ENCODE results near the gene DERA. TPM values are rescaled to one million over a fixed set of nuclear protein-coding genes. Genes with fewer than 3 reads are reported as not detected.

Gene DERA
- total RNA-seq (2011; cell fraction: chromatin; rRNA removed; ENCODE audit: low replicate concordance), result 2.0 TPM in 2 replicates
- 2.1 and 2.3 TPM in 2 replicates for total RNA-seq (2011; cell fraction: nucleolus; rRNA removed)
- 1.7 TPM in 2 replicates for total RNA-seq (2011; cell fraction: nucleoplasm; rRNA removed)
- total RNA-seq (2014; rRNA removed), result 8.5 and 12.0 TPM in 2 replicates
- 7.8 and 9.2 TPM in 2 replicates for total RNA-seq (2014; rRNA removed; fragmentation: Illumina TruSeq; extraction: Trizol)
- 9.2 and 9.3 TPM in 2 replicates for total RNA-seq (2015; rRNA removed; fragmentation: Illumina TruSeq; extraction: Trizol)
- total RNA-seq (2021), result 5.9 and 7.4 TPM in 2 replicates
- polyA plus RNA-seq (2011; rRNA removed), result 3.9 and 5.8 TPM in 2 replicates
- polyA plus RNA-seq (2011; cell fraction: cytosol; rRNA removed), result 1.8 and 3.1 TPM in 2 replicates
- 1.9 and 2.0 TPM in 2 replicates for polyA plus RNA-seq (2011; cell fraction: nucleus; rRNA removed)
- 8.6 and 12.2 TPM in 2 replicates for polyA plus RNA-seq (2012)
- 5.6 and 5.9 TPM in 2 replicates for polyA plus RNA-seq (2014; fragmentation: Illumina TruSeq; extraction: Trizol)
- 10 to 100 TPM; 14.2 to 15.5 TPM for polyA plus RNA-seq (2014; fragmentation: Nextera tagmentation; extraction: Ambion mirVana)
- polyA plus RNA-seq (2014; rRNA removed), result 5.5 and 9.0 TPM in 2 replicates
- polyA minus RNA-seq (2011; rRNA and poly(A)+ RNA removed), result 4.9 and 6.2 TPM in 2 replicates
- polyA minus RNA-seq (2011; cell fraction: cytosol; rRNA and poly(A)+ RNA removed), result 3.8 and 4.7 TPM in 2 replicates
- 1.2 and 3.4 TPM in 2 replicates for polyA minus RNA-seq (2011; cell fraction: nucleus; rRNA and poly(A)+ RNA removed)
- Bru-seq, nascent RNA, result percentile 47 among the genes with signal in this experiment
- BruChase-seq, experiment 1, labeled RNA remaining after a 2-hour chase, result percentile 54 among the genes with signal in this experiment
- percentile 57 among the genes with signal in this experiment for BruChase-seq, experiment 2, labeled RNA remaining after a 6-hour chase
- long read RNA-seq, experiment 1, transcript DERA-201 (9 exons, 1,705 nt), result major isoform, 22 of 29 reads
- long read RNA-seq, experiment 1, partial matches to known transcripts, result 2 of 29 reads
- long read RNA-seq, experiment 1, other reads (novel, unspliced or antisense), result 3 of 29 reads
- long read RNA-seq, experiment 2, transcript DERA-201 (9 exons, 1,705 nt), result major isoform, 6 of 13 reads
- long read RNA-seq, experiment 2, partial matches to known transcripts, result 2 of 13 reads
- long read RNA-seq, experiment 2, other reads (novel, unspliced or antisense), result 4 of 13 reads
- long read RNA-seq, experiment 3, transcript DERA-201 (9 exons, 1,705 nt), result major isoform, 13 of 16 reads
- long read RNA-seq, experiment 3, partial matches to known transcripts, result 0 of 16 reads
- long read RNA-seq, experiment 3, other reads (novel, unspliced or antisense), result 2 of 16 reads

DNA sequence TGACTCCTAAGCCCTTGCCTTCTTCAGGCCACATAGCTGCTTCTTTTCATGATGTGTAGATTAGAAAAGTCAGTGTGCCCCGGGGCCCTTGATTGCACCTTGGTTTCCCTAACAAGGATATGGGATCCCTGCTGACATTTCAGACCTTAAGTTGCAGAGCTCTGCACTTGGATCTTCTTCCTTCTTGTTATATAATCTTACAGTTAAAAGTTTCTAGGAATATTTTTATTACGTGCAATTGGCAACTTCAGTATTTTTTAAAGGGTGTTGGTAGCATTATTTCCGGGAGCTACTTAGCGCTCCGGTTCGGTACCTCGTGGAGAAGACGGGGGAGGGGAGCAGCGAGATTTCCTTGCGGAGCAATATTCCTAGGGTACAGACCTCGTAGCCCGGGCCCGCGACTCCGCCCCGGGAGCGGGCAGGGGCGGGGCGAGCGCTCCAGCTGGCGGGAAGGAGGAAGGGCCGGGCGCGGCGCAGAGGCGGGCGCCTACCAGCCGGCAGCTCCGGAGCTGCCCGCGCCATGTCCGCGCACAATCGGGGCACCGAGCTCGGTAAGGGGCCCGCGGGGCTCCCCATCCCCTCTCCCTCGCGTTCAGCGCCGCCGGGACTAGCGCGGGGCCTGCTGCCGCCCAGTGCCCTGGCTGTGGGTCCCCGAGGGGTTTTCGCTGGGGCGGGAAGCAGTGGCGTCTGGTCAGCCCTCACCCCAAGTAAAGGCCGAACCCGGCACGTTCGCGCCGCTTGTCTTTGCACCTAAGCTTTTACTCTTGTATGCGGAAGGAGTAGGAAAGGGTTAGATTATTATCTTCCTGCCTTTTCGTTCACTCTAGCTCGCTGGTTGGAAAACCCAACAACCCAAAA, at the start of gene DERA:
TSS of gene DERA (plus strand) at position 469 of the 858 bp plus-strand sequence. CDS start at position 521, 52 bp downstream.
- no TSS peak for BruUV-seq (replicated peaks)
- no peaks in the 10 kb centered on the region for H4K20me1 ChIP-seq (replicated peaks; ENCODE audit: control insufficient read depth, insufficient read depth, low read length)
- intact Hi-C loops (cut with micrococcal nuclease) (no loop called here), in situ Hi-C loops (cut with MboI) (no loop called here)
- H3K27me3 ChIP-seq (ENCODE audit: control insufficient read depth in 2 of 2, insufficient read depth in 2 of 2, low read length in 2 of 2), result no peaks in the 10 kb centered on the region
- CTCF ChIA-PET (ENCODE audit: low intra/inter-chr PET ratio), result no interaction called here
- H3K4me2 ChIP-seq (ENCODE audit: insufficient read depth, low read length), result peak within 1 kb of the TSS; percentile 67
- no peaks in the 10 kb centered on the region for H3K9me3 ChIP-seq (replicated peaks; ENCODE audit: control insufficient read depth, insufficient read depth, low read depth, low read length)
- ATAC-seq, result peak; percentile 98
- H3K9me1 ChIP-seq (ENCODE audit: control insufficient read depth, insufficient read depth, low read length), result no peaks in the 10 kb centered on the region
- peak within 1 kb of the TSS; percentile 59 to 91 for H3K9ac ChIP-seq (ENCODE audit: insufficient read depth in 1 of 2, low read depth in 2 of 2, low read length in 2 of 2)
- peaks cover 5 to 6% of the 10 kb centered on the region in 2 experiments; a peak in 2 of 5 replicates for H3K4me1 ChIP-seq (replicated peaks in 1 of 2; ENCODE audit: control insufficient read depth in 2 of 2, insufficient read depth in 2 of 2, low read length in 2 of 2)
- peak within 1 kb of the TSS; percentile 72 for H2AFZ ChIP-seq (ENCODE audit: low read depth, low read length)
- H3K36me3 ChIP-seq (ENCODE audit: control insufficient read depth, insufficient read depth, low read length), result peaks cover 4% of the 10 kb centered on the region; the same call in 2 of the 3 replicates
- H3K79me2 ChIP-seq (ENCODE audit: control insufficient read depth, insufficient read depth, low read length), result no peaks in the 10 kb centered on the region
- 0% methylated on average over 26 of the region's 59 CpGs for WGBS (ENCODE audit: insufficient coverage, low coverage, missing lambda C conversion rate)
- POLR2A ChIA-PET, result no interaction called here
- H3K4me3 ChIP-seq, result peak within 1 kb of the TSS; percentile 59
- no peak for FAIRE-seq
- peak within 1 kb of the TSS; percentile 57; the same call in 2 of the 3 replicates for H3K27ac ChIP-seq (ENCODE audit: extremely low read depth, low read depth, low read length)
- peak; percentile 53 to 65 (median 60) for DNase-seq (ENCODE audit: extremely low read depth in 1 of 4, low spot score in 3 of 4)
- TF ChIP-seq, protein P1, sequence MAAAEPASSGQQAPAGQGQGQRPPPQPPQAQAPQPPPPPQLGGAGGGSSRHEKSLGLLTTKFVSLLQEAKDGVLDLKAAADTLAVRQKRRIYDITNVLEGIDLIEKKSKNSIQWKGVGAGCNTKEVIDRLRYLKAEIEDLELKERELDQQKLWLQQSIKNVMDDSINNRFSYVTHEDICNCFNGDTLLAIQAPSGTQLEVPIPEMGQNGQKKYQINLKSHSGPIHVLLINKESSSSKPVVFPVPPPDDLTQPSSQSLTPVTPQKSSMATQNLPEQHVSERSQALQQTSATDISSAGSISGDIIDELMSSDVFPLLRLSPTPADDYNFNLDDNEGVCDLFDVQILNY (CRISPR knock-in tag; IDR thresholded peaks at IDR 0.05), result no peak
- TF ChIP-seq XRCC3 (IDR thresholded peaks at IDR 0.05) (no peak), MXI1 (IDR thresholded peaks at IDR 0.05; ENCODE audit: low read depth, low read length) (no peak), ILK (tag; IDR thresholded peaks at IDR 0.05; ENCODE audit: borderline replicate concordance, low read depth) (no peak), KAT7 (CRISPR knock-in tag; IDR thresholded peaks at IDR 0.05; ENCODE audit: borderline replicate concordance) (no peak), RCOR1 (IDR thresholded peaks at IDR 0.05; ENCODE audit: borderline replicate concordance in 1 of 2, low read depth in 2 of 2, low read length in 2 of 2) (no peak), ZNF24 (IDR thresholded peaks at IDR 0.05) (no peak)
- TF ChIP-seq, protein P2, sequence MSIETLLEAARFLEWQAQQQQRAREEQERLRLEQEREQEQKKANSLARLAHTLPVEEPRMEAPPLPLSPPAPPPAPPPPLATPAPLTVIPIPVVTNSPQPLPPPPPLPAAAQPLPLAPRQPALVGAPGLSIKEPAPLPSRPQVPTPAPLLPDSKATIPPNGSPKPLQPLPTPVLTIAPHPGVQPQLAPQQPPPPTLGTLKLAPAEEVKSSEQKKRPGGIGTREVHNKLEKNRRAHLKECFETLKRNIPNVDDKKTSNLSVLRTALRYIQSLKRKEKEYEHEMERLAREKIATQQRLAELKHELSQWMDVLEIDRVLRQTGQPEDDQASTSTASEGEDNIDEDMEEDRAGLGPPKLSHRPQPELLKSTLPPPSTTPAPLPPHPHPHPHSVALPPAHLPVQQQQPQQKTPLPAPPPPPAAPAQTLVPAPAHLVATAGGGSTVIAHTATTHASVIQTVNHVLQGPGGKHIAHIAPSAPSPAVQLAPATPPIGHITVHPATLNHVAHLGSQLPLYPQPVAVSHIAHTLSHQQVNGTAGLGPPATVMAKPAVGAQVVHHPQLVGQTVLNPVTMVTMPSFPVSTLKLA (conservative IDR thresholded peaks at IDR 0.05), result no peak
- TF ChIP-seq, protein P3, sequence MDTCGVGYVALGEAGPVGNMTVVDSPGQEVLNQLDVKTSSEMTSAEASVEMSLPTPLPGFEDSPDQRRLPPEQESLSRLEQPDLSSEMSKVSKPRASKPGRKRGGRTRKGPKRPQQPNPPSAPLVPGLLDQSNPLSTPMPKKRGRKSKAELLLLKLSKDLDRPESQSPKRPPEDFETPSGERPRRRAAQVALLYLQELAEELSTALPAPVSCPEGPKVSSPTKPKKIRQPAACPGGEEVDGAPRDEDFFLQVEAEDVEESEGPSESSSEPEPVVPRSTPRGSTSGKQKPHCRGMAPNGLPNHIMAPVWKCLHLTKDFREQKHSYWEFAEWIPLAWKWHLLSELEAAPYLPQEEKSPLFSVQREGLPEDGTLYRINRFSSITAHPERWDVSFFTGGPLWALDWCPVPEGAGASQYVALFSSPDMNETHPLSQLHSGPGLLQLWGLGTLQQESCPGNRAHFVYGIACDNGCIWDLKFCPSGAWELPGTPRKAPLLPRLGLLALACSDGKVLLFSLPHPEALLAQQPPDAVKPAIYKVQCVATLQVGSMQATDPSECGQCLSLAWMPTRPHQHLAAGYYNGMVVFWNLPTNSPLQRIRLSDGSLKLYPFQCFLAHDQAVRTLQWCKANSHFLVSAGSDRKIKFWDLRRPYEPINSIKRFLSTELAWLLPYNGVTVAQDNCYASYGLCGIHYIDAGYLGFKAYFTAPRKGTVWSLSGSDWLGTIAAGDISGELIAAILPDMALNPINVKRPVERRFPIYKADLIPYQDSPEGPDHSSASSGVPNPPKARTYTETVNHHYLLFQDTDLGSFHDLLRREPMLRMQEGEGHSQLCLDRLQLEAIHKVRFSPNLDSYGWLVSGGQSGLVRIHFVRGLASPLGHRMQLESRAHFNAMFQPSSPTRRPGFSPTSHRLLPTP (IDR thresholded peaks at IDR 0.05; ENCODE audit: borderline replicate concordance, extremely low read depth, insufficient read length), result no peak

Data from K562 (cell line).